Fibroblast of lung (primary cell): ENCODE data around the gene PPP1R7. TPM values are rescaled to one million over a fixed set of nuclear protein-coding genes. Genes with fewer than 3 reads are reported as not detected.

Experiments used
- DNase-seq, 2 donors: peaks; one replicate each; pipeline versions ENCODE4 v3.0.0 to v3.0.0-alpha.2; 2010; ENCODE audit warnings: low read depth in 2 of 2
- H2AFZ ChIP-seq: 2 replicates; pipeline ENCODE4 v1.5.1; 2012; ENCODE audit warnings: low read length, control low read depth, inconsistent platforms
- H3K27ac ChIP-seq: 2 replicates; pipeline ENCODE4 v1.5.1; 2011; ENCODE audit warnings: low read length, control low read depth; ENCODE audit not compliant: insufficient read depth
- H3K27me3 ChIP-seq: 2 replicates; pipeline ENCODE4 v1.5.1; 2011; ENCODE audit warnings: mild to moderate bottlenecking, low read length; ENCODE audit not compliant: control insufficient read depth, insufficient read depth
- H3K36me3 ChIP-seq: 2 replicates; pipeline ENCODE4 v1.5.1; 2011; ENCODE audit warnings: low read length; ENCODE audit not compliant: control insufficient read depth, insufficient read depth
- H3K4me1 ChIP-seq: 2 replicates; pipeline ENCODE4 v1.5.1; 2011; ENCODE audit warnings: low read length; ENCODE audit not compliant: control insufficient read depth, insufficient read depth; ENCODE audit errors: extremely low read depth
- H3K4me2 ChIP-seq: 2 replicates; pipeline ENCODE4 v1.5.1; 2011; ENCODE audit warnings: low read length, control low read depth; ENCODE audit not compliant: insufficient read depth; ENCODE audit errors: extremely low read depth
- H3K4me3 ChIP-seq, 4 experiments: fragments of 200-600 bp in 1 of 4; sonication (generic) in 1 of 4; replicated peaks in 1 of 4; 2 replicates each; pipeline ENCODE4 v1.5.1; 2011 to 2016; ENCODE audit warnings: low read length in 4 of 4, low read depth in 3 of 4, mild to moderate bottlenecking in 3 of 4, control low read depth in 2 of 4, inconsistent platforms in 1 of 4, mixed read lengths in 1 of 4; ENCODE audit not compliant: insufficient read depth in 1 of 4; ENCODE audit errors: control extremely low read depth in 1 of 4
- H3K79me2 ChIP-seq: 2 replicates; pipeline ENCODE4 v1.5.1; 2012; ENCODE audit warnings: mild to moderate bottlenecking, low read length, inconsistent platforms; ENCODE audit not compliant: control insufficient read depth, insufficient read depth
- H3K9ac ChIP-seq: 2 replicates; pipeline ENCODE4 v1.5.1; 2011; ENCODE audit warnings: mild to moderate bottlenecking, low read length, control low read depth; ENCODE audit not compliant: insufficient read depth
- H3K9me3 ChIP-seq: 2 replicates; pipeline ENCODE4 v1.5.1; 2012; ENCODE audit warnings: low read depth, low read length; ENCODE audit not compliant: control insufficient read depth, insufficient read depth
- H4K20me1 ChIP-seq: 2 replicates; pipeline ENCODE4 v1.5.1; 2011; ENCODE audit warnings: low read length; ENCODE audit not compliant: control insufficient read depth, insufficient read depth; ENCODE audit errors: extremely low read depth
- CTCF ChIP-seq, 2 donors: IDR thresholded peaks in 1 of 2; conservative IDR thresholded peaks in 1 of 2; 1 replicate in 1 of 2; 2 replicates in 1 of 2; pipeline ENCODE4 v1.5.1; 2011 to 2012; ENCODE audit warnings: low read length in 2 of 2, control low read depth in 1 of 2, inconsistent platforms in 1 of 2, low read depth in 1 of 2, mild to moderate bottlenecking in 1 of 2
- EZH2 ChIP-seq: IDR thresholded peaks from 2 replicates; pipeline ENCODE4 v1.5.1; 2012; ENCODE audit warnings: low read length, control low read depth, mild to moderate bottlenecking; ENCODE audit errors: missing control alignments
- polyA plus RNA-seq, 2 donors: library from polyadenylated mRNA; depleted of rRNA in 1 of 2; stranded (reverse) in 1 of 2; unstranded in 1 of 2; fragments of >200 nt; gene quantifications; 2 replicates each; pipeline ENCODE4 v1.2.1, GENCODE V29; 2011 to 2012; ENCODE audit warnings: missing spikeins in 1 of 2
- total RNA-seq: library from RNA; depleted of rRNA; stranded (reverse); fragments of >200 nt; gene quantifications from 2 replicates; pipeline ENCODE4 v1.2.1, GENCODE V29; 2014

Gene PPP1R7
- total and polyA plus RNA-seq, 2 donors (not counting 1 experiment from before 2014, with no cell fraction given): 70.7 to 141 TPM

GRCh38 chr2:241107031-241107783 is 43.1 kb upstream of the PPP1R7 start:
- Histone ChIP-seq H3K27ac (no peak overlapping the region), H3K4me2 (no peak overlapping the region), H3K36me3 (no peaks in the 10 kb centered on the region), H4K20me1 (no peaks in the 10 kb centered on the region), H3K4me3 (no peak overlapping the region), H2AFZ (no peak overlapping the region), H3K9me3 (no peaks in the 10 kb centered on the region), H3K4me1 (no peaks in the 10 kb centered on the region), H3K27me3 (no peaks in the 10 kb centered on the region), H3K9ac (no peak overlapping the region), H3K79me2 (no peaks in the 10 kb centered on the region)
- DNase-seq: no peak
- TF ChIP-seq EZH2 (no peak), CTCF (conservative IDR thresholded peaks at IDR 0.05 in 1 of 2, IDR thresholded peaks at IDR 0.05 in 1 of 2; ENCODE audit: low read depth in 1 of 2, low read length in 2 of 2) (no peak)

GRCh38 chr2:241108271-241109209 is 41.7 kb upstream of the PPP1R7 start:
- H3K27me3 ChIP-seq: no peaks in the 10 kb centered on the region
- H3K36me3 ChIP-seq: no peaks in the 10 kb centered on the region
- no peak overlapping the region for H3K4me3 ChIP-seq
- H3K4me2 ChIP-seq: no peak overlapping the region
- H2AFZ ChIP-seq: no peak overlapping the region
- no peak overlapping the region for H3K27ac ChIP-seq
- no peak overlapping the region for H3K9ac ChIP-seq
- TF ChIP-seq EZH2 (no peak), CTCF (conservative IDR thresholded peaks at IDR 0.05 in 1 of 2, IDR thresholded peaks at IDR 0.05 in 1 of 2; ENCODE audit: low read depth in 1 of 2, low read length in 2 of 2) (no peak)
- H3K9me3 ChIP-seq: no peaks in the 10 kb centered on the region
- H3K4me1 ChIP-seq: no peaks in the 10 kb centered on the region
- DNase-seq: no peak
- no peaks in the 10 kb centered on the region for H3K79me2 ChIP-seq
- no peaks in the 10 kb centered on the region for H4K20me1 ChIP-seq
